GM19395 (cell line): ENCODE measurements around the gene PRDX1.
"Not testable (repeated sequence)": the region's sequence is repeated elsewhere in the genome, so short reads cannot be mapped to it uniquely, and the experiment has no call there.

Source experiments
- ATAC-seq: cut with Tn5 transposase; IDR thresholded peaks from one replicate; pipeline ENCODE4 v1.9.1; 2021; ENCODE audit warnings: mild to moderate bottlenecking, moderate library complexity; ENCODE audit not compliant: unreplicated experiment

The PRDX1 gene

DNA sequence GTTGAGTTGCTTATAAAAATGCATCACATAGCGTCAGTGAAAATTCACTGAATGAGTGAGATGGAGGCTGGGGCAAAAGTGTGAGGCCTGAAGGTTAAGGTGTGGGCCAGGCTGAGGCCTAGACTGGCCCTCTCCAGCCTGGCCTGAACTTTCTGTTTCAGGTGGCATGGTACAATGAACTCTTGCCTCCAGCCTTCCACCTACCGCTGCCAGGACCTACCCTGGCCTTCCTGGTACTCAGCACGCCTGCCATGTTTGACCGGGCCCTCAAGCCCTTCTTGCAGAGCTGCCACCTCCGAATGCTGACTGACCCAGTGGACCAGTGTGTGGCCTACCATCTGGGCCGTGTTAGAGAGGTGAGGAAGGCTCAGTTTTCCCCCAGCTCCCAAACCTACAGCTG, 14.5 kb downstream of the PRDX1 start:
- ATAC-seq, result no peak

- ATAC-seq, result no peak
These were observed 18.0 kb downstream of the PRDX1 start for GRCh38 chr1:45503462-45504360.

DNA sequence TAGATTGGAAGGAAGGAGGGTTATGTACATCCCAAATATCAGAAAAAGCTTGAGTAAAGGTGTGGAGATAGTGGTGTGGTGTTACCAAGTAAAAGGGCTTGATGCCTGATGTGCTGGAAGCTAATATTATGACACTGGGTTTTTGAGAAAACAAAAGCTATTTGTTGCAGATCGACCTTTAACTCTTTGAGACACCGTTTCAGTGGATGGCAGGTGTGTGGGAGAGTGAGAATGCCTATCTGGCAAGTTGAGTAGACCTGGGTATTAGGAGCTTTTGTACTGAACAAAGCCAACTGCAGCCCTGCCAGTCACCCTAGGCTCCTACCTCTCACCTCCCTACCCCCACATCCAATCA, 20.2 kb downstream of the PRDX1 start:
- ATAC-seq, result no peak

GRCh38 chr1:45499415-45499769, 22.3 kb downstream of the PRDX1 start:
- no peak for ATAC-seq

DNA sequence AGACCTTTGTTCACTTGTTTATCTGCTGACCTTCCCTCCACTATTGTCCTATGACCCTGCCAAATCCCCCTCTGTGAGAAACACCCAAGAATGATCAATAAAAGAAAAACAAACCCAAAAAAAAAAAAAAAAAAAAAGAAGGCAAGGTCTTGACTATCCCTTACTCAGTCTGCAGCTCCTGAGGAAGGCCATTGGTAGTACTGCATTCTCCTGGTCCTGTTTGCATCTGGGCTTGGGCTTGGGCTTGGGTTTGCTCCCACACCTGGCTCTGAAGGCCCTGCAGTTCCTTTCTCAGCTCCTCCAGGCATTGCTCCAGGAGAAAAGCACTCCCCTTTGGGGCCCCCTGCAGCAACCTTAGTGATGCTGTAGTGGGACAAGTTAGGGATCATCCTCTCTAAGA, 23.4 kb downstream of the PRDX1 start:
- no peak for ATAC-seq

- ATAC-seq, result no peak
These were observed 28.5 kb downstream of the PRDX1 start for GRCh38 chr1:45493116-45493697.

- no peak for ATAC-seq
These were observed 29.0 kb downstream of the PRDX1 start for GRCh38 chr1:45492691-45493090.

GRCh38 chr1:45491487-45492260, 30.0 kb downstream of the PRDX1 start:
- no peak for ATAC-seq

- peak; percentile 92 for ATAC-seq
These were observed 30.8 kb downstream of the PRDX1 start, which contains the start of gene TESK2 for GRCh38 chr1:45490626-45491486. Gene TESK2 (minus strand): TSS chr1:45491163. CDS start chr1:45457785, 33,378 bp downstream.

- ATAC-seq, result no peak
These were observed 31.5 kb downstream of the PRDX1 start for GRCh38 chr1:45490121-45490625.

DNA sequence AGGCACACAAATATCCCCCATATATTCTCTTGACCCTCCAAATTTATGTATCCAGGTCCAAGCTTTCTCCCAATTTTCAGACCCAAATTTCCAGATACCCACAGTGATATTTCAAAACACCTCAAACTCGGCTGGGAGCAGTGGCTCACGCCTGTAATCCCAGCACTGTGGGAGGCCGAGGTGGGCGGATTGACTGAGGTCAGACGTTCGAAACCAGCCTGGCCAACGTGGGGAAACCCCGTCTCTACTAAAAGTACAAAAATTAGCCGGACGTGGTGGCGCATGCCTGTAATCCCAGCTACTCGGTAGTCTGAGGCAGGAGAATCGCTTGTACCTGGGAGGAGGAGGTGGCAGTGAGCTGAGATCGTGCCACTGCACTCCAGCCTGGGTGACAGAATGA, 32.3 kb downstream of the PRDX1 start:
- ATAC-seq, result not testable (repeated sequence)

GRCh38 chr1:45488666-45489377, 32.9 kb downstream of the PRDX1 start:
- ATAC-seq, result no peak

DNA sequence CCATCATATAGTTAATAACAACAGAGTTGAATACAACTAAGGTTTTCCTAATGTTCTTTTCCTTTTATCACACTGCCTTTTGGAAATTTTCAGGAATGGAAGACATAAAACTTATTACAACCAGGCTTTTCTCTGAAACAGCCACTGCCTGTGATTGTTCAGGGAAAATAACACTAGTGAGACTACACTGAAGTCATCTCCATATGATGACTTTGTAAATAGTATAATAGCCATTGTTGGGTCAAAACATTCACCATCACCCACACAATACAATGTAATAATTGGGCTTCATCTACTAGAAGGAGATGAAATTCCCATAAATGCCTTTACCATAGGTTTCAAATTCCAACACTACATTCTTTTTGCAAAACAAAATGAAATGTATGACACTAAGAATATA, 35.7 kb downstream of the PRDX1 start:
- no peak for ATAC-seq

- no peak for ATAC-seq
These were observed 42.5 kb downstream of the PRDX1 start for GRCh38 chr1:45479039-45479748.

DNA sequence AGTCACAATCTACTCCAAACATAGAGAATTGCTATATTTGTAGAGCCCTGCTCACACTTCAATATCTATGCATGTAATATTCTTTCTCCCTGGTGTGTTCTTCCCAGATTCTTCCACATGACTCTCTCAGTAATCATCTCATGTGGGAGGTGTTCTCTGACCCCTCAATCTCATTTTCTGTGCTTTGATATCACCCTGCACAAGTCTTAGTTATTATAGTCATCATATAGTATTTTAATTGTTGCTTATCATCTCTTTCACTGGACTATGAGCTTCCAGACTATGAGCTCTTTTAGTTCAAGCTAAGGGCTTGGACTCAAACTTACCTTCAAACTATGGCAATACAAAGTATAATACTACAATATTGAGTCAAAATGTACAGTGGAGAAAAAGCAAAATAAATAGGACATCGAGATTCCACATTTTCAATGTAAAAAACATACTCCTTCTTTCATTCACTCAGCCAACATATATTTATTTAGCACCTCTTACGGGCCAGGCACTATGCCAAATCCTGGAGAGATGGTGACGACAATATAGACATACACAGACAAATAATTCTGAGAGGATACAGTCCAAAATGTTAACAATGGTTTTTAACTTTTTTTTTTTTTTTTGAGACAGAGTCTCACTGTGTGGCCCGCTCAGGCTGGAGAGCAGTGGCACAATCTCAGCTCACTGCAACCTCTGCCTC, 43.4 kb downstream of the PRDX1 start:
- no peak for ATAC-seq

- ATAC-seq, result no peak
These were observed 44.0 kb downstream of the PRDX1 start for GRCh38 chr1:45477646-45478045.

- not testable (repeated sequence) for ATAC-seq
These were observed 47.5 kb downstream of the PRDX1 start for GRCh38 chr1:45474194-45474593.

GRCh38 chr1:45473302-45473701, 48.4 kb downstream of the PRDX1 start:
- ATAC-seq, result no peak

DNA sequence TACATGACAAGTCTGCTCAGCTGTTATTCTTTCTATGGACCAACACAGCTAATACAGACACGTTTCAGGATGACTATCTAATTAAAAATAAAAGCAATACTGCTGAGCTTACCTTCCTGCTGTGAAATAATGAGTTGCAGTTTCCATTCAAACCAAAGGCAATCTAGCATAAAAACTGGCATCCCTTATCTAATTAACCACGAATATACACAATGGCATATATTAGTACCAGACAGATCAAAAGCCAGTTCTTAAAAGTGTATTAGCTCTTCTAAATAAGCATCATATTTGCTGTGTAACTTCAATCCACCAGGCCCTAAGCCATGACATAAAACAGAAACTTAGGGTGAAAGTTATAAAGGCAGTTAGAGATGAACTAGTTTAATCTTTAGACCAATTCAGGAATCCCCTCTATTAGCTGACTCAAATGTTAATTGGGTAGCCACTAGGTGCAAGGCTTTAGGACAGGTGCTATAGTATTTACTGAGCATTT, 51.3 kb downstream of the PRDX1 start:
- no peak for ATAC-seq
